CD4-positive, alpha-beta T cell (primary cell): ENCODE data around the gene SAP30L. TPM values are rescaled to one million over a fixed set of nuclear protein-coding genes. Genes with fewer than 3 reads are reported as not detected.

Source experiments
- ATAC-seq: fragments of 200-7000 bp; cut with Tn5 transposase; one replicate; pipeline ENCODE4 v1.10.0; 2022; ENCODE audit warnings: mild to moderate bottlenecking; ENCODE audit not compliant: poor library complexity
- CTCF ChIA-PET: fragments of 350-600 bp; sonication (Branson Sonifier 250); formaldehyde crosslinking; loops from one replicate; lab custom pipeline; 2021; ENCODE audit warnings: antibody characterized with exemption, inconsistent platforms; lab: Charles Lee
- POLR2A ChIA-PET: fragments of 350-600 bp; sonication (Branson Sonifier 250); formaldehyde crosslinking; loops from one replicate; lab custom pipeline; 2021; ENCODE audit warnings: antibody characterized with exemption, inconsistent platforms; lab: Charles Lee
- DNase-seq, 14 experiments: peaks; one replicate each; pipeline ENCODE4 v3.0.0-alpha.2; 2013 to 2020; ENCODE audit warnings: mixed read lengths in 2 of 14
- H3K27ac ChIP-seq, 2 donors: one replicate each; pipeline versions ENCODE4 v1.5.1 to v1.7.0; 2013; ENCODE audit warnings: low read length in 2 of 2, low read depth in 1 of 2, mild to moderate bottlenecking in 1 of 2
- H3K27me3 ChIP-seq, 2 experiments: 1 replicate in 1 of 2; 2 replicates in 1 of 2; pipeline versions ENCODE4 v1.6.1 to v1.7.0; 2013; ENCODE audit warnings: low read length in 2 of 2, control low read depth in 1 of 2, mild to moderate bottlenecking in 1 of 2, moderate library complexity in 1 of 2; ENCODE audit not compliant: insufficient read depth in 2 of 2, control insufficient read depth in 1 of 2
- H3K36me3 ChIP-seq: one replicate; pipeline ENCODE4 v1.6.1; 2013; ENCODE audit warnings: low read length, control low read depth; ENCODE audit not compliant: insufficient read depth
- H3K4me1 ChIP-seq: one replicate; pipeline ENCODE4 v1.6.1; 2013; ENCODE audit warnings: low read length, control low read depth; ENCODE audit not compliant: insufficient read depth
- H3K4me3 ChIP-seq: one replicate; pipeline ENCODE4 v1.5.1; 2013; ENCODE audit warnings: mild to moderate bottlenecking, low read length, moderate library complexity
- H3K9me3 ChIP-seq, 2 experiments: 1 replicate in 1 of 2; 2 replicates in 1 of 2; pipeline versions ENCODE4 v1.6.1 to v1.7.0; 2013; ENCODE audit warnings: low read length in 2 of 2, mild to moderate bottlenecking in 2 of 2, control low read depth in 1 of 2, moderate library complexity in 1 of 2; ENCODE audit not compliant: control insufficient read depth in 1 of 2, insufficient read depth in 1 of 2
- H3K27ac Mint-ChIP-seq: one replicate; pipeline ENCODE4 v1.8.0; 2020; ENCODE audit warnings: mixed read lengths
- H3K27me3 Mint-ChIP-seq: one replicate; pipeline ENCODE4 v1.8.0; 2021; ENCODE audit warnings: mixed read lengths
- H3K36me3 Mint-ChIP-seq: one replicate; pipeline ENCODE4 v1.8.0; 2021; ENCODE audit warnings: low read depth, mixed read lengths
- H3K4me1 Mint-ChIP-seq: one replicate; pipeline ENCODE4 v1.8.0; 2021; ENCODE audit warnings: low read depth, mixed read lengths
- H3K4me3 Mint-ChIP-seq: one replicate; pipeline ENCODE4 v1.8.0; 2020; ENCODE audit warnings: mild to moderate bottlenecking, mixed read lengths
- H3K9me3 Mint-ChIP-seq: one replicate; pipeline ENCODE4 v1.8.0; 2020; ENCODE audit warnings: mixed read lengths
- CTCF ChIP-seq: fragments of 200-600 bp; IDR thresholded peaks from one replicate; pipeline ENCODE4 v1.8.0; 2022; ENCODE audit warnings: antibody characterized with exemption, mild to moderate bottlenecking
- intact Hi-C, 2 experiments: fragments of 100-400 bp; cut with DNase I in 1 of 2; cut with micrococcal nuclease in 1 of 2; formaldehyde crosslinking; loops; one replicate each; pipeline versions ENCODE4 v1.15.1 to v1.9.0; 2023 to 2025; cut with DNase I, micrococcal nuclease
- total RNA-seq, 174 experiments: library from RNA in 2 of 174; stranded (reverse) in 2 of 174; gene quantifications; one replicate each; pipeline ENCODE4 v1.2.3 and lab custom pipeline; 2021 to 2026

SAP30L gene
- total RNA-seq, 2 experiments from 2014 or later = 32.2 to 33.6 TPM

- Histone ChIP-seq H3K27me3 (peaks cover 0 to 5% of the 10 kb centered on the region in 2 experiments), H3K9me3 (no peaks in the 10 kb centered on the region), H3K36me3 (no peaks in the 10 kb centered on the region), H3K27ac (no peak overlapping the region), H3K4me1 (no peaks in the 10 kb centered on the region), H3K4me3 (no peak overlapping the region)
- no peak for TF ChIP-seq CTCF
- ChIA-PET POLR2A (no interaction called here), CTCF (no interaction called here)
- Mint-ChIP-seq H3K4me1 (no peaks in the 10 kb centered on the region), H3K9me3 (no peaks in the 10 kb centered on the region), H3K27ac (no peak overlapping the region), H3K27me3 (peaks cover 22% of the 10 kb centered on the region), H3K4me3 (no peak overlapping the region), H3K36me3 (no peaks in the 10 kb centered on the region)
- DNase-seq = peak in 1 of 14 experiments; percentile 12
- no peak for ATAC-seq
- intact Hi-C loops = no loop called here
These were observed 60.9 kb downstream of the SAP30L start for GRCh38 chr5:154506716-154507080.

GRCh38 chr5:154508114-154508513, 62.3 kb downstream of the SAP30L start:
- ATAC-seq (no peak), DNase-seq (peak in 1 of 14 experiments; percentile 10)
- Histone ChIP-seq H3K27ac (no peak overlapping the region), H3K36me3 (no peaks in the 10 kb centered on the region), H3K4me3 (no peak overlapping the region), H3K9me3 (no peaks in the 10 kb centered on the region), H3K4me1 (no peaks in the 10 kb centered on the region), H3K27me3 (peaks cover 0 to 2% of the 10 kb centered on the region in 2 experiments)
- H3K27me3 Mint-ChIP-seq = peaks cover 15% of the 10 kb centered on the region
- no peak overlapping the region for H3K27ac Mint-ChIP-seq
- ChIA-PET CTCF (no interaction called here), POLR2A (no interaction called here)
- H3K9me3 Mint-ChIP-seq = no peaks in the 10 kb centered on the region
- TF ChIP-seq CTCF = no peak
- H3K36me3 Mint-ChIP-seq = no peaks in the 10 kb centered on the region
- H3K4me3 Mint-ChIP-seq = no peak overlapping the region
- H3K4me1 Mint-ChIP-seq = no peaks in the 10 kb centered on the region
- intact Hi-C loops = no loop called here

- CTCF ChIA-PET = no interaction called here
These were observed 64.2 kb downstream of the SAP30L start for GRCh38 chr5:154509784-154510555.

More at GRCh38 chr5:154509784-154510555, 64.2 kb downstream of the SAP30L start:
- no peak overlapping the region for H3K27ac ChIP-seq
- TF ChIP-seq CTCF = no peak
- peaks cover 0 to 2% of the 10 kb centered on the region in 2 experiments for H3K27me3 ChIP-seq
- no peaks in the 10 kb centered on the region for H3K4me1 ChIP-seq
- Mint-ChIP-seq H3K36me3 (no peaks in the 10 kb centered on the region), H3K4me3 (no peak overlapping the region), H3K27ac (no peak overlapping the region), H3K27me3 (peaks cover 26% of the 10 kb centered on the region), H3K4me1 (no peaks in the 10 kb centered on the region), H3K9me3 (no peaks in the 10 kb centered on the region)
- no peaks in the 10 kb centered on the region for H3K9me3 ChIP-seq
- POLR2A ChIA-PET = no interaction called here
- no peak for ATAC-seq
- peak in 1 of 14 experiments; percentile 12 for DNase-seq
- intact Hi-C loops = no loop called here
- no peak overlapping the region for H3K4me3 ChIP-seq
- H3K36me3 ChIP-seq = no peaks in the 10 kb centered on the region

Other genes with a start within 250 kb of the SAP30L start
- not detected for gene HAND1, start 32.2 kb downstream of the SAP30L start, total RNA-seq